Glomerular endothelial cell (primary cell): ENCODE data around the gene PDGFRA. TPM values are rescaled to one million over a fixed set of nuclear protein-coding genes. Genes with fewer than 3 reads are reported as not detected.
A peak's percentile ranks its signal among the peaks of the same experiment; 100 is the strongest.
"Not testable (repeated sequence)": the region's sequence is repeated elsewhere in the genome, so short reads cannot be mapped to it uniquely, and the experiment has no call there.

Experiments
- DNase-seq: peaks from one replicate; pipeline ENCODE4 v3.0.0-alpha.2; 2011; ENCODE audit warnings: low read depth, low spot score; ENCODE audit errors: extremely low read depth
- total RNA-seq: library from RNA; depleted of rRNA; stranded (reverse); fragments of >200 nt; gene quantifications from 2 replicates; pipeline ENCODE4 v1.2.3, GENCODE V29; 2015

Gene PDGFRA
- total RNA-seq, 1 donor from 2014 or later: 1.1 TPM

DNA sequence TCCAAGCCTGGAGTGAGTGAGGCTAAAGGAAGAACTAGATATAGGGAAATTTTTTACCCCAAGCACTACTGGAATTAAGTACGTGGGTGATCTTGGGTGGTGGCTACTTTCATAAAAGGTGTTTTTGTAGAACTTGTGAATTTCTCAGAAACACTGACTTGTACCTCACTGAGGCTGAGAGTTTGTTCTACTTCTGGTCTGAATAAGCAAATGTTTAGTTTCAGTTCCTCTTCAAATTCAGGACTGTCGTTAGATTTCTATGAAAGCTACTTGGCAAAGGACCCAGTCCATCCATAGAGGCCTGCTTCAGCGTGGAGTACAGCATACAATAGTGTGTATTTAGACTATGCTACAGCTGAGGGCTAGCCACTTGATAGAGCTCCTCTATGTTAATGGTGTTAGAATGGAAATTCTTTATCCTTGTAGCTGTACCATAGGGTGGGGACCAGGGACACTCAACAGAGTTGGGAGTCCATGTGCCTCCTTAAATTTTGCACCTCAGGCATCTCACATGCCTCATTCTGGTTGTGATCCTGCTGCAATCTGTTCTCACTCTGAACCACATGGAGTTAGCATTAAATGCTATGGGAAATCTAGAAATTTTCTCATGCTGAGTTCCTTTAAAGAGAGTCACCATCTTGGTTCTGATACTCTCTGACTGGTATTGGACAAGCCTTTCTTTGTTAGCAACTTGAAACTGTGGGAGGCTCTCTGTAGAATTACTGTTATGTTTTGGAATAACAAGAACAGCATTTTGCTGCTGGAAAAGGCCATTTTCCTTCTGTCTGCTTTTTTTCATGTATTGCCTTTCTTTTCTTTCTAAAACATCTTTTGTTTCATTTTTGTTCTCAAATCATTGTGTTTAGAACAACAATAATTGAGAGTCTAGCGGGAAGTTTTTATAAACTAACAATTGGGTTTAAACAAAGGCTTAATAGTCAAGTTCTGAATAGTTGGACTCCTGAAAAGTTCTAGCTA lies 86.8 kb downstream of the PDGFRA start:
- DNase-seq: no peak

DNA sequence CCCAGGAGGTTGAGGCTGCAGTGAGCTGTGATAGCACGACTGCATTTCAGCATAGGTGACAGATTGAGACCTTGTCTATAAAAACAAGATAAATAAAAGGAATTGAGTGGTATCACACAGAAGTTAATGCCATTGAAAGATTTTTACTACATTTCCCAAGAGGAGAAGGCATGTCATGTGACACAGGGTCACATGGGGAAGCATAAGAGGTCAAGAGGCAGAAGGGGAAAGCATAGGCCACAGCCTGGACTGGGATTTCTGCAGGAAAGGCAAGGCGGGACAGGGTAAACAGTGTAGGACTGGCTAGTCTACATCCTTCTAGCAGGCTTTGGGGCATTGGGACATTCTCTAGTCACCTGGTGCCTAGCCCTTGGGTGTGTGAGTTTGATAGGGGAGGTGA lies 88.6 kb downstream of the PDGFRA start:
- no peak for DNase-seq

DNA sequence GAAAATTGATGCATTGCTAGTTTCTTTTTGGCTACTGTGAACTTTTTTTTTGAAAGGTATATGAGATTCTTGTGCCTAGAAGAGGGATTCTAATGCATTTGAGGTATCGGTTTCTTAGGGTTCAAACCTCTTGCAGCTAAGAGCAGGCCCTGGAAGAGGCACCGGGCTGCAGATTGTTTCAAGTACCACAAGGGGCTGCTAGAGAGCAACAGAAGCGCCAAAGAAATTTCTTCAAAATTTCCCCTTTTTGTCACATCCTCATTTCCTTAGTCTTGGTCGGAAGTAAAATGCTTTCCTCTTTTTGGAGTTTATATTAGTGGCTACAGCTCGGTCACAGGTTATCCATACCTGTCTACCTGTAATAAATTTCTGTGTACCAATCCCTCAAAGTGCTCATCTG lies 89.8 kb downstream of the PDGFRA start:
- DNase-seq: no peak

DNA sequence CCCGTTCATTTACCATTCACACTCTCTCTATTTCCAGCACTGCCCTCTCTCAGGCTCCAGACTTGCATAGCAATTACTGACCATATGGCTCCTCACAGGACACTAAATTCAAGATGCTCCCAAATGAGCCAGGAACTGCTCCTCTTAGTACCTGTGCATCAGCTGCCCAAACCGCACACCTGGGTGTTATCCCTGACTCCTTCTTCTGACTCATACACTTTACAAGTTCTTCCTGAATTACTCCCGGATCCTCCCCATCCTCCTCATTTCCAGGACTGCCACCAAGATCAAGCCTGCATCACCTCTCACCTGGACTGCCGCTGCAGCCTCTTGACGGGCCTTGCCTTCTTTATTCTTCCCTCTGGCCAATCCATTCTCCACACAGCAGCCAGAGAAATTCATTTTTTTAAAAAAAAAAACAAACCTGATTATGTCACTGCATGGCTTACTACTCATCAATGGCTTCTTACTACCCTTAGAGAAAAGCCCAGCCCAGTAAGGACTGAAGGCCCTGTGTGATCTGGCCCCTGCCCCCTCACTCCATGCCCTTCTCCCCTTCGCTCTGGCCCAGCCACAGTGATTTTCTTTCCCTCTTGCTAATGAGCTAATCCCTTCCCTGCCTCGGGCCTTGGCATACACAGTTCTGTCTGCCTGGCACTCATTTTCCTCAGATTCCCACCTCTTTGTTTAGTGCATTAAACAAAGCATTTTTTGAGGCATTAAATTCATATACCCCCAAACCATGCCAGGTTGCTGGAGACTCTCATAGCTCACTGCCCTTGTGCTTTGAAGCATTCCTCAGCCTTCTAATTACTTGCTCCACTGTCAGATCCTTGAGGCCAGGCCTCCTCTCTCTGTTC lies 92.0 kb downstream of the PDGFRA start:
- DNase-seq: no peak

DNA sequence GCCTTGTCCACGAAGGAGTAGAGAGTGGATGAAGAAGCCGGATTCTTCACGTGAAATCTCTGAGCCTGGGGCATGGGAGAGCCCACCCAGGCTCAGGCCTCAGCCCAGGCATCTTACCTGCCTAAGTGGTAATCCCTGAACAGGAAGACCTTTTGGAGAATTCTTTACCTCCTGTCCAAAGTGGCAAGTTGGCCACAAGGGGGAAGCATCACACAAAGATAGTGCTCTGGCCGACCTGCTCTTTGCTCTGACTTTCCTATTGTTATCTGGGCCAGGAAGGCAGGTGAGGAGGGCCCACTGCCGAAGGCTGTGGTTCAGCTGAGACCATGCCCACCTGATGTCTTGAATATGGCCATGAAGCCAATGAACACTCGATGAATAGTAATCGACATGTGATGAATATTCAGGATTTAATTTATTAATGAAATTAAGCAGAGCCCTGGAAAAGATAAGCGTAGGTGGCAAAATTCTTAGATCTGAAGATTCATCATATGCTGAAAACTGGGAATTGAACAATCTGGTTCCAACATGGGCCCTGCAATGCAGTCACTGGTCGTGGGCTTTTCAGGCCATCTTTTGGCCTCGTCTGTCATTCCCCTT lies 93.8 kb downstream of the PDGFRA start:
- peak; percentile 22 for DNase-seq

DNA sequence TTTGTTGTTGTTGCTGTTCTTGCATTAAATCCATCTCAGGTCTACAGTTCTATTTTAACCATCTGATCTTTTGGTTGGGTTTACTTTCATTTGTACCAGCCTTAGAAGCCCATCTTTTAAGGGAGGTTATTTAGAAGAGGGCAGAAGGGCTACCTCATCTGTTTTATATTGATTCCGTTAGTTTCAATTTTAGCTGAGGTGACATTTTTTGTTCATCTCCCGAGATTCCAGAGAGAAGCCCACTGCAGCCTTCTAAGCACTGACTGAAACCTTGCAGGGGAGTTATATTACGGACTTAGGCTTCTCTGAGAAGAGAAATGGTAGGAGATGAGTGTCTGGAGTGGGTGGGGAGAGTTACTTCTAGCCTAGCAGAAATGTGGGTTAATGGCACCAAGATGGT lies 101.8 kb downstream of the PDGFRA start:
- DNase-seq: no peak

DNA sequence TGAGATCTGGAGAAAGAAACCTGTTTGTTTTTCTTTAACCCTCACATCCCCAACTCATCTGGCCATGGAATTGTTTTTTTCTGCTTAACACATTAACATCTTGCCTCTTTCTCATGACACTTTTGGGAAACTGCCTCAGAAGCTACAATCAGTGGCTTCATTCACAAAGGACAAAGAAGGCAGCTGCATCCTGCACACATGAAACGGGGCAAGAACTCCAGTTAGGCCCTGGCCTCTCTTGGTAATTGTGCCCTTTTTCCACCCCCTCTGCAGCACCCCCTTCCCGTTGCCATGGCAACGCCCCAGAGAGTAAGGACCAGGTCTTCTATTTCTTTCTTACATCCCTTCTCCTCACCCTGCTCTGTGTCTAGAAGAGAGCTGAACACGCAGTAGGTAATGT lies 103.4 kb downstream of the PDGFRA start:
- no peak for DNase-seq

DNA sequence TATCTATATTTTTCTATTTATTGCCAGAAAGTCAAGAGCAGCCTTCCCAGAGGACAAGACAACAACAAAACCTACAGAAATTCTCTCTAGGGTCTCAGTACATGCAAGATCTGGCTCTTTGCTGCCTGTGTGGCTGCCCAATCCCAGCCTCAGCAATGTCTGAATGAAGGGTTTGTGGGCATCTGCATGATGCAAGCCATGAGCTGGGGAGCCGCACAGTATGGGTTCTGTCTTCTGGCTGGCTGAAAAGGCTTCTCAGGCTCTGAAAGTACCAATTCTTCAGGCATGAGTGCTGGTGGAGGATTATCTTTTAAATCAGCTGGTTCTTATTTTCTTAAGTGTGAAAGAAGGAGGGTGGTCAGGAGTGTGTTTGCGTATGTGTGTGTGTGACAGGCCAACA lies 104.6 kb downstream of the PDGFRA start:
- DNase-seq: no peak

DNA sequence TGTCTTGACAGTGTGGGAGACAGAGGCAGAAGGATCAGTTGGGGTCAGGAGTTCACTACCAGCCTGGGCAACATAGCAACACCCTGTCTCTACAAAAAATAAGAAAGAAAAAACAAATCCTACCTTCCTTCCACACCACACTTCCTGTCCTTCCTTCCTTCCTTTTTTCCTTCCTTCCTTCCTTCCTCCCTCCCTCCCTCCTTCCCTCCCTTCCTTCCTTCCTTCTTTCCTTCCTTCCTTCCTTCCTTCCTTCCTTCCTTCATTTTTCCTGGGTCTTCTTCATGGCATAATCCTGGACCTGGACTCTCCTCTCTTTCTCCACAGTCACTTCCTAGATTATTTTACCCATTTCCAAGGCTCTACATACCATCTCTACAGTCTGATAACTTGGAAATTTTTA lies 105.7 kb downstream of the PDGFRA start:
- DNase-seq: not testable (repeated sequence)

DNA sequence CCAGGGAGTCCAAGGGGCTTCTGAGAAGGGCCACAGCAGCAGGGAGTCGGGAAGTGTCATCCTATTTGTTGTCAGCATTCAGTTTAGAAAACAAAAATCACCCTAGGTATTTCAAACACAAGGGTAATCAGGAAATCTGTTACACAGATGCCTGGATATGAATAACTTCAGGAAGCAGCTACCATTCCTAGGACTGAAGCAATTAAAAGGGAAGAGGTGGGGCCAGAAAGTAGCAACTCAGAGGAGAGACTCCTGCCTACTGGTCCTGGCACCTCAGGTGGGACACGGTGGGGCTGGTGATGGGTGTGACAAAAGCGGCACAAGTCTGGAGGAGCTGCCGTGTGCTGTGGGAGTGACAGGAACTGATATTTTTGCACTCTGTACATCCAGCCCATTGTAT lies 107.9 kb downstream of the PDGFRA start:
- DNase-seq: no peak

DNA sequence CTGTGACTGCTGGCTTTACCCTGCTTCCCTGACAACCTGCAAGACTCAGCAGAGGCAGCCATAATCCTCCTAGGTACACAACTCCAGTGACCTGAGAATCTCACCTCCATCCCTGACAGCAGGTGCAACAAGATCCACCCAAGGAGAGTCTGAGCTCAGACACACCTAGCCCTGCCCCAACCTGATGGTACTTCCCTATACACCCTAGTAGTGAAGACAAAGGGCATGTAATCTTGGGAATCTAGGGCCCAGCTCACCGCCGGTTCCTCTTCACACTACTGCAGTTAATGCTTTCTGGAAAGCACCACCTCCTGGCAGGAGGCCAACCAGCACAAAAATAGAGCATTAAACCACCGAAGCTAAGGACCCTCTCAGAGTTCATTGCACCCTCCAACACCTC lies 113.0 kb downstream of the PDGFRA start:
- DNase-seq: not testable (repeated sequence)

Other genes with a start within 250 kb of the PDGFRA start
- 46.9 and 59.4 TPM in 2 replicates for gene CHIC2, start 164.7 kb upstream of the PDGFRA start, total RNA-seq
- not detected in 2 replicates for gene GSX2, start 129.1 kb upstream of the PDGFRA start, total RNA-seq